SHP77 (cell line): ENCODE results near the gene POU5F2.

Source experiments
- DNase-seq, 2 experiments: peaks; one replicate each; lab custom pipeline; 2025; lab: John Stamatoyannopoulos, UW

The POU5F2 gene

DNA sequence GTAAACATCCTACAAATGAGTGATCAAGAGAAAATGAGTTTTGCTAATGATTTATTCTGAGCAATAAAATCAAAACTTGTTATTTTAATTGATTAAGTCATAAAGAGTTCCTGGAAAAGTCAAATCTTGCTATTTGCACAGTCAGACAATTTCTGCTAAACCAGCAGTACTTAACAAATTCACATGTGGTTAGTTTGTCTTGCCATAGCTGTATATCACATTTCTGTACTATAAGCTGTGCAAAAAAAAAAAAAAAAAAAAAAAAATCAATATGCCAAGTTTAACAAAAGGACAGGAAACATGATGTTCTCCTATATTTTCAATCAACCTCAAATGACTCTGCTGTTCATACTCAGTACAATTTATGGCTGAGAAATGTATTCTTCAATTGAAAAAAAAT is 24.9 kb downstream of the POU5F2 start:
- no peak for DNase-seq

DNA sequence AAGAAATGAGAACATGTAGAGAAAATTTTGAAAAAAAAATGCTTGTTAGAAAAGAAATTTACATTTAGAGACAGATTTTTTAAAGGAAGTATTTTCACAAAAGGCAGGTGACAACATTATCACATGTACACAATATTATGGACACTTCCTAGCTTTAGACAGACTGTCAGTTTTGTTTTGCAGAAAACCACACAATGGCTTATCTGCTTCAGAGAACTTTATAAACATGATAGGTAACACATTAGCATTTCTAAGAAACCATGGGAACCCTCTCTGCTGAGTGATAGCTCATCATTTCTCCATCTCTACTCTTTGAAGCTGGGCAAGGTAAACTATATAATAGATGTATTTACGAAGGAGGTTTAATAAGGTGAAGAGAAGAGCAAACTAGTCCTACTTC is 25.6 kb downstream of the POU5F2 start:
- DNase-seq = no peak

DNA sequence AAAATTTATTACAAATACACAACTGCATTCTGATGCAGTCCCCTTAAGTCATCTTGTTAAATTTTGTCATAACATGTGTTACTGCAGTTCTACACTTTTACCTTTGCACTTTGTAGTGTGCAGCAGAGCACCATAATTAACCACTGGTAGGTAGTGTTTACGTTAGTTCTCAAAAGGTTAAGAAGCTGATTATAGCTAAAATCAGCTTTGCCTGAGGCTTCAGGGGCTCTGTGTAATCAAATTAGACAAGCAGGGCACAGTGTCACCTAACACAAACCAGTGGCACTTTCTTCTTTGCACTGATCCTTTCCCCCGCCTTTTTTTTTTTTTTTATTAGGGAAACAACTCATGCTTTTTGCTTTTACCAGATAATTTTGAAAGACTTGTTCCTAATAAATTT is 26.1 kb downstream of the POU5F2 start:
- DNase-seq = no peak

DNA sequence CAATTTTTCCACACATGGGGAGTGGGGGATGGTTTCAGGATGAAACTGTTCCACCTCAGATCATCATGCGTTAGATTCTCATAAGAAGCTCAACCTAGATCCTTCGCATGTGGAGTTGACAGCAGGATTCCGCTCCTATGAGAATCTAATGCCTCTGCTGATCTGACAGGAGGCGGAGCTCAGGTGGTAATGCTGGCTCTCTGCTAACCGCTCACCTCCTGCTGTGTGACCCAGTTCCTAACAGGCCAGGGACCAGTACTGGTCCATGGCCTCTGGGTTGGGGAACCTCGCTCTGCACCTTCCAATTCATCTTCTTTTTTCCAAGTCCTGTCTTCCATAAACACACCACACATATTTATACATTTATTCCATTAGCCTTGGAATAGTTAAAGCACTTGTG is 33.0 kb downstream of the POU5F2 start:
- no peak for DNase-seq

DNA sequence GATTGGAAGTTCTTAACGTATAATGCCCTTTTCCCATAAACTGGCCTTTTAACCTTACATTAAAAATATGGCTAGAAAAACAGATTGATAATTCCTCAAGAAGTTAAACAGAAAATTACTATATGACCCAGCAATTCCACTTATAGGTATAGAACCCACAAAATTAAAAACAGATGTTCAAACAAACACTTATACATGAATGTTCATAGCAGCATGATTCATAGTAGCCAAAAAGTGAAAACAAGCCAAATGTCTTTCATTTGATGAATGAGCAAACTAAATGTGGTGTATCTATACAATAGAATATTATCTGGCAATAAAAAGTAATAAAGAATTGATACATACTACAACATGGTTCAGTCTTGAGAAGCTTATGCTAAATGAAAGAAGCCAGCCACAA is 35.5 kb downstream of the POU5F2 start:
- no peak for DNase-seq

GRCh38 chr5:93704996-93705395 is 36.4 kb downstream of the POU5F2 start:
- no peak for DNase-seq

DNA sequence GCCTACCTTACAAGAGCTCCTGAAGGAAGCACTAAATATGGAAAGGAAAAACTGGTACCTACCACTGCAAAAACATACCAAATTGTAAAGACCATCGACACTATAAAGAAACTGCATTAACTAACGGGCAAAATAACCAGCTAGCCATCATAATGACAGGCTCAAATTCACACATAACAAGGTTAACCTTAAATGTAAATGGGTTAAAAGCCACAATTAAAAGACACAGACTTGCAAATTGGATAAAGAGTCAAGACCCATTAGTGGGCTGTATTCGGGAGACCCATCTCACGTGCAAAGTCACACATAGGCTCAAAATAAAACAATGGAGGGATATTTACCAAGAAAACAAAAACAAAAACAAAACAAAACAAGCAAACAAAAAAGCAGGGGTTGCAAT is 49.4 kb downstream of the POU5F2 start:
- no peak for DNase-seq
